Measurements from ENCODE around the gene NSF.
"Not testable (repeated sequence)": the region's sequence is repeated elsewhere in the genome, so short reads cannot be mapped to it uniquely, and the experiment has no call there.

NSF gene

GRCh38 chr17:46780003-46780373, 189.5 kb downstream of the NSF start:
- DNase-seq = no peak

DNA sequence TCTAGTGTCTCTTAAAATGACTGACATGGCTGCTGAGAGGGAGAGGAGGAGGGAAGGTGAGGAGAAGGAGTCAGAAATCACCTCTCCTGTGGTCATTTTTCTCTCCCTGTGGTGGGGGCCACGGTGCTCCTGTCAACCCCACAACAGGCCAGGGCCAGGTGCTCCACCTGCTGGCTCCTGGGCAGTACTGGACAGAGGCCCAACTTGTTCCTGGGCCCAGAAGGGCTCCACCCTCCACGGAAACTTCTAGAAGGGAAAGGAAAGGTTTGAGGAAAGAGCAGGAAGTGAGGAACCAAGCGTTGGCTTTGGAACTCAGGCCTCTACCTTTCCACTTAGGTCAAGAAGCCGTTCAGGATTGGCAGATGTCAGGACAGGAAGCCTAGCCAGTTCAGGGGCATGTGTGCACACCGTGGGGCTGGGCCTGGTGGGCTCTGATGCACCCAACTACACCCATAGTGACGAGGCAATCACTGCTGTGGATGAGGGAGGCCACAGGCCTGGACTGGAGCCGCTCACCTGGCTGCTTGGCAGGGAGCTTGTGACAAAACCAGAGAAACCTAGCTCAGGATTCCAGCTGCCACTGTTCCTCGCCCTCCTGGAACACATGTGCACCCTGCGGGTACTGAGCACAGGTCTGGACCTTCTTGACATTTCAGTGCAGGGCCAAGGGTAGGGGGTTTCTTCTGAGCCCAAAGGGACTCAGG, 191.9 kb downstream of the NSF start:
- DNase-seq = no peak

DNA sequence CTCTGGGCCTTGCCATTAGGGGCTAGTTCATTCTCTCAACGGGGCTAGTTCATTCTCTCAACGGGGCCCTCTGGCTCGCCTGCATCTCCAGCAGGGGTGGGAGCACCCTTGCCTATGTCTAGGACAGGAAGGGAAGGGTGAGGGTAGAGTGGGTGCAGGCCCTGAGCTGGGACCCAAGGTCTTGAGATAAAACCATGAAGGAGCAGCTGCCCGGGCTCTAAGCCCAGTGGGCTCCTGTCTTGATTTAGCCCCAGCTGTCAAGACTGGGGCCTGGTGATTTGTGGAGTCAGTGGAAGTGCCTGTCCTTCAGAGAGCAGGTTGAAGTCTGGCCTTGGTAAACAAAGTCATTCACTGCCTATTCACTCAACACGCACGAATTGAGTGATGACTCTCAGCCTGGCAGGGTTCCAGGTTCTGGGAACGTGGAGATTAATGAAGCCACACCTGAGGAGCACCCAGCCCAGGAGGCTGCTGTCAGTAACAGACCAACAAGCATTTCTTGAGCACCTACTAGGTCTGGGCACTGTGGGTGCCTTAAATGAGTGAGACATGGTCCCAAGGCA, 192.6 kb downstream of the NSF start:
- DNase-seq = no peak

DNA sequence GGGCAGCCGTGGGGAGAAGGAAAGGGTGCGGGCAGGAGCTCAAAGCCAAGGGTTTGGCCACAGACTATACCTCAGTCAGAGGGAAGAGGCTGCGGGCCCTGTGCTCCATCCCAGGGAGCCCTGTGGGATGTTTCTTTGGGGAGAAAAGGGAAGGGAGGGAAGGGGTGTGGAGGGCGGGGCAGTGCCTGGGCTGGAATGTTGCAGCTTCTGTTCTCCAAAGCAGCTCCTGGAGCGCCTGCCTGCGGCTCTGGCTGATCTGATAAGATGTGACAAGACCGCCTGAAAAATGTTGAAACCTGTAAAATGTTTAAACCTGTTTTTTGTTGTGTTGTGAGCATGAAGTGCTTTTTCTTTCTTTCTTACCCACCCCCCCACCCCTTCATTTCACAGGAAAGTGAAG, 195.2 kb downstream of the NSF start:
- no peak for DNase-seq

DNA sequence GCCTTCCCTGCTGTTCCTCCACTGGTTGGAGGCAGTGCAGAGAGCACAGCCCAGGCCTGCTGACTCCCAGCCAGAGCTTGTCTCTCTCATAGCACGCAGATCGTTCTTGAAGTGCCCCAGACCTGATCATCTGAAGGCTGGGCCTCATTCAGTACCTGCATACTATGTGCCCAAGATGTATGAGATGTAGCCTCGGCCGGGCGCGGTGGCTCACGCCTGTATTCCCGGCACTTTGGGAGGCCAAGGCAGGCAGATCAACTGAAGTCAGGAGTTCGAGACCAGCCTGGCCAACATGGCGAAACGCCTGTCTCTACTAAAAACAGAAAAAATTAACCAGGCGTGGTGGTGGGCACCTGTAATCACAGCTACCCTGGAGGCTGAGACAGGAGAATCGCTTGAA, 197.0 kb downstream of the NSF start:
- no peak for DNase-seq

GRCh38 chr17:46788300-46788699, 197.8 kb downstream of the NSF start:
- no peak for DNase-seq

GRCh38 chr17:46788796-46789195, 198.3 kb downstream of the NSF start:
- DNase-seq = no peak

GRCh38 chr17:46789610-46790009, 199.1 kb downstream of the NSF start:
- no peak for DNase-seq

DNA sequence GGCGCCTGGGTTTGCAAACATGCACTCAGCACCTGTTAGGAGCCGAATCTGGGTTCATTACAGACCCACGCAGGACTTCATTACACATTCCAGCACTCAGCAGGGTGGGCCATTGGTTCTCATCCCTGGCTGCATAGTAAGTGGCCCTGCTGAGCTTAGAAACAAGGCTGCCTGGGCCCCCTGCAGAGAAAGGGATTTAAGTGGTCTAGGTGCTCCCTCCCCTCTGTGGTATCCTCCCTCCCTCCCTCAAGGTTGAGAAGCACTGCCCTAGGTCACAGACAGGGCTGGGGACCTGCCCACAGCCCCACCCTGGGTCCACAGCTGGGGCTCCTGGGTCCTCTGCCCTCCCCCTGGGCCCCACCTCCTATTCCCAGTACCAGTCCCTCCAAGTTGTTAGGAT, 199.7 kb downstream of the NSF start:
- no peak for DNase-seq

DNA sequence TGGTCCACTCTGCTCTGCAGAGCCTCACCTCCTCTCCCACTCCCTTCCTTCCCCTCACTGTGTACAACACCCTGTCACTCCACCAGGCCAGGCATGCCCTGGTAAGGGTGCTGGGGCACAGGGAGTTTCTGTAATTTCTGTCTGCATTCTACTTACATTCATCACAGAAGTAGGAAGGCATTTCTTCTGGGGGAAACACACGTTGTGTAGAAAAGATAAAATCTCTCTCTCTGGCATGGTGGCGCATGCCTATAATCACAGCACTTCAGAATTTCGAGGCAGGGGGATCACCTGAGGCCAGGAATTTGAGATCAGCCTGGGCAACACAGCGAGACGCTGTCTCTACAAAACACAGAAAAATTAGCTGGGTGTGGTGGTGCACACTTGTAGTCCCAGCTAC, 201.1 kb downstream of the NSF start:
- DNase-seq = no peak

- DNase-seq = no peak
These were observed 201.6 kb downstream of the NSF start for GRCh38 chr17:46792071-46792470.

- not testable (repeated sequence) for DNase-seq
These were observed 202.6 kb downstream of the NSF start for GRCh38 chr17:46793023-46793422.

- DNase-seq = no peak
These were observed 203.1 kb downstream of the NSF start for GRCh38 chr17:46793541-46793940.

GRCh38 chr17:46794318-46794717, 203.8 kb downstream of the NSF start:
- DNase-seq = no peak

DNA sequence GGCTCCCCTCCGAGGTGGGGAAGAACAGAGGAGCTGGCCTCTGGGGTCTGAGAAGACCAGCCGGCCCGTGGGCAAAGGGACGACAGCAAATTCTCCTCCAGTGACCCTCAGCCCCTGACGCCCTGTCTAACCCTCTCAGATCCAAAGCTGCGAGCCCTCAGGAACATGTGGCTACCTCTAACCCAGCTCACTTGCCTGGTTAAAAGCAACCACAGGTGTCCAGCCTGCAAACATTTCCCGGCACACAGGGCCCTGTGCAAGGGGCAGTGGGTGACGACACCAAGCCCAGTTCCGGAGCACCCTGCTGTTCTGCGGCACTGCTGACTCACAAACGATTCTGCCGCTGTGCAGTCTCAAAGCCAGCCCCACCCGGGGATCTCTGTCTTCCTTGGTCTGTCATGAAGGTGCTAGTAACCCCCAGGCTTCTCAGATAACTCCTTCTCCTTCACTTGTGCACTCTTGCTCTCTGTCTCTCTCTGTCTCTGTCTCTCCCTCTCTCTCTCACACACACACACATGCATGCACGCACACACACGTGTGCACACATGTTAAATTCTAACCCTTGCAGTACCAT, 205.0 kb downstream of the NSF start:
- no peak for DNase-seq

DNA sequence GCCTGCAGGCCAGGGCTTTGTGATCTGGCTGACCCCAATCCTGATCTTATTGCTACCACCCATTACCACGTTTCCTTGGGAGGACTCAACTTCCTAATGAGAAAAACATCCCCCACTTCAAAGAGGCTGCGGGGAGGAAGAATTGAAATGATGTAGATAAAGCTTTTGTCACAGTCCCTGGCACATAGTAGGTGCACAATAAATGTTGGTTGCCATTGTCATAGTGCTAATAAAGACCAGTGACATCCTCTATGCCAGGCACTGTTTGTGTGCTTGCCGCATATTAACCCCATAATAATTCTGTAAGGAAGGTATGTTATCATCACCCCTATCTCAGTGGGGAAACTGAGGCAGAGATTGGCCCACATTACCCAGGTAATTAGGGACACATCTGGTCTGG, 205.6 kb downstream of the NSF start:
- no peak for DNase-seq

GRCh38 chr17:46796524-46796923, 206.1 kb downstream of the NSF start:
- no peak for DNase-seq

GRCh38 chr17:46796956-46797530, 206.6 kb downstream of the NSF start:
- DNase-seq = no peak

DNA sequence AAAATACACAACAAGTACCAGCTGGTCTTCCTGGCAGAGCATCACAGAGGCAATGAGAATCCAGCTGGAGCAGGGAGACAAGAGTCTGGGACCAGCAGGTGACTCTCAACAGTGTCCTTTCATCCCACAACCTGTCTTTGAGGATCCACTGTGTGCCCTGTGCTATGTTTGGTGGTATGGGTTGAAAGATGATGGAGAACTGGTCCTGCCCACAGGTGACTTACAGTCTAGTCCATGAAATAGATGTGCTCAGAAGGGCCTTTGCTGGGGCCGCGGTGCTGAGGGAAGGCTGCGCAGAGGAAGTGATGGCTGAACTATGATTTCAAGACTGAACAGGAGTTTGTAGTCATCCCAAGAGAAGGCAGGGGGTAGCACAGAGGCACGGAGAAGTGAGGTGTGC, 210.1 kb downstream of the NSF start:
- no peak for DNase-seq

- no peak for DNase-seq
These were observed 212.3 kb downstream of the NSF start for GRCh38 chr17:46802800-46803199.

DNA sequence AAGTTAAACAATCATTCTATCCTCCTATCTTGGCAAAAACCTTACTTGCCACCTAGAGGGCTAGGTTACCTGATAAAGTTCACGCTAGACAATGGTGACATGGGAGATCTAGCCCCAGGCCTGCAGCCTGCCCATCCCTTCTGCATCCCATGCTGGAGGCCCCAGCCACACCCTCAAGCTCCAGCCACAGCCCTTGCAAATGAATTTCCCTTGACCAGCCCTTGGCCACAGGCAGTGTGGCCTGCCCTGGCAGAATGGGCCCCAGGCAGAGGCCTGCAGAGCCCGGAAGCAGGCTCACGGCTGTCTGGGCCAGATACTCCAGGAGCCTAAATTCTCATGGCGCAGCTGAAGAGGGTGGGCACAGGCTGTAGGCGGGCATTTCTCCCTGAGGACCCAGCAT, 213.1 kb downstream of the NSF start:
- no peak for DNase-seq

DNA sequence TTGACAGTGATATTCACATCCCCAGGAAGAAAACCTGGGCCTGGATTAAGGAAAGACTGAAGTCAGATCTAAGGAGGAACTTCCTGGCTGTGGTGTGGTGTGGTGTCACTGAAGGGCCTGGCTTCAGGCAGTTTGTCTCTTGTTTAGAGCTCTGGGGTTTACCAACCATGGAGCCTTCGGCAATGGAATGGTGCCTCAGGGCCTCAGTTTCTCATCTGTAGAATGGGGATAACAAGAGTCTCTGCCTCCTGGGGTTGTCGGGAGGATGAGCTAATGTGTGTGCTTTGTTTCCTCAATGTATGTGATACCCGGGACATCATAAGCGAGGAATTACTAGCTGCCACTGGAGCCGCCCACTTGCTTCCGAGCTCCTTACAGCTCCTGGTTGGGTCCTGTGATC, 215.3 kb downstream of the NSF start:
- DNase-seq = no peak
